ENCODE results near the gene DMRTB1. TPM values are rescaled to one million over a fixed set of nuclear protein-coding genes. Genes with fewer than 3 reads are reported as not detected.

Gene DMRTB1
- total RNA-seq, 2 donors from 2014 or later: not detected

GRCh38 chr1:53458634-53459033 is 565 bp upstream of the DMRTB1 start:
- no peak for TF ChIP-seq CTCF (conservative IDR thresholded peaks at IDR 0.05)
- Histone ChIP-seq H3K27ac (ENCODE audit: low read depth, low read length) (no peak overlapping the region), H3K4me3 (ENCODE audit: low read length) (no peak overlapping the region), H3K4me1 (ENCODE audit: control insufficient read depth, insufficient read depth, low read length) (peaks cover 2% of the 10 kb centered on the region), H3K9ac (ENCODE audit: extremely low read depth, low read length, poor library complexity, severe bottlenecking) (no peak overlapping the region), H3K27me3 (ENCODE audit: control insufficient read depth, insufficient read depth, low read length, poor library complexity, severe bottlenecking) (no peaks in the 10 kb centered on the region), H3K9me3 (ENCODE audit: control insufficient read depth, low read length) (no peaks in the 10 kb centered on the region), H3K36me3 (ENCODE audit: control insufficient read depth, insufficient read depth, low read length) (no peaks in the 10 kb centered on the region)
- no peak overlapping the region for H3K4me3 Mint-ChIP-seq
- H3K36me3 Mint-ChIP-seq (ENCODE audit: low read depth): no peaks in the 10 kb centered on the region
- peak; percentile 1 for DNase-seq
- H3K27me3 Mint-ChIP-seq (ENCODE audit: insufficient read depth): peaks cover 12% of the 10 kb centered on the region
- H3K9me3 Mint-ChIP-seq: peaks cover 3% of the 10 kb centered on the region
- no peak overlapping the region for H3K27ac Mint-ChIP-seq
- WGBS, 2 experiments (ENCODE audit: insufficient coverage in 1 of 2, insufficient read length in 1 of 2): 88 to 93% methylated on average over 2 to 3 of the region's 3 CpGs
- H3K4me1 Mint-ChIP-seq: peaks cover 9% of the 10 kb centered on the region

DNA sequence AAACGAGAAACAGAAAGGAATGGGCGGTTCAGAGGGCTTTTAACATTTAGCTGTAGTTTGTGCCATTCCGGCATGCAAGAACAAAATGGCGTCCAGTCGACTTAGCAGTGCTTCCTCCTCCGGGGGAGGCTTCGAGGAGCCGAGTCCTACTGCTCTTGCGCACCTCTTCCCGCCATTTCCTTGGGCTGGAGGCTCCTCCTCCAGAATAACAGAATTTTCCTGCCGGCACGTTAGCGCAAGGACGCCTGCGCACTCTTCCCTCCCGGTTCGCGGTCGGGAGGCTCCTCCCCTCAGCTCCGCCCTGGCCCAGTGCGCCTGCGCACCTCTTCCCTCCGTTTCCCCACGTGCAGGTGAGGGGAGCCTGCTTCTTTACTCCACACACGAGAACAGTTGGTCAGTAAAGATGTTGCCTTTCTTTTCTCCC is 1.0 kb downstream of the DMRTB1 start:
- H3K4me3 ChIP-seq (ENCODE audit: low read length): no peak overlapping the region
- no peaks in the 10 kb centered on the region for H3K27me3 ChIP-seq (ENCODE audit: control insufficient read depth, insufficient read depth, low read length, poor library complexity, severe bottlenecking)
- peaks cover 8% of the 10 kb centered on the region for H3K4me1 Mint-ChIP-seq
- no peaks in the 10 kb centered on the region for H3K36me3 ChIP-seq (ENCODE audit: control insufficient read depth, insufficient read depth, low read length)
- H3K9ac ChIP-seq (ENCODE audit: extremely low read depth, low read length, poor library complexity, severe bottlenecking): no peak overlapping the region
- peaks cover 3% of the 10 kb centered on the region for H3K9me3 Mint-ChIP-seq
- H3K27me3 Mint-ChIP-seq (ENCODE audit: insufficient read depth): peaks cover 12% of the 10 kb centered on the region
- H3K4me3 Mint-ChIP-seq: no peak overlapping the region
- no peaks in the 10 kb centered on the region for H3K36me3 Mint-ChIP-seq (ENCODE audit: low read depth)
- peak; percentile 40 for DNase-seq
- no peaks in the 10 kb centered on the region for H3K4me1 ChIP-seq (ENCODE audit: control insufficient read depth, insufficient read depth, low read length)
- H3K27ac Mint-ChIP-seq: no peak overlapping the region
- no peaks in the 10 kb centered on the region for H3K9me3 ChIP-seq (ENCODE audit: control insufficient read depth, low read length)
- TF ChIP-seq CTCF (conservative IDR thresholded peaks at IDR 0.05): no peak
- H3K27ac ChIP-seq (ENCODE audit: low read depth, low read length): no peak overlapping the region
- WGBS, 2 experiments (ENCODE audit: insufficient coverage in 1 of 2, insufficient read length in 1 of 2): 96% methylated on average over 21 to 25 of the region's 25 CpGs

DNA sequence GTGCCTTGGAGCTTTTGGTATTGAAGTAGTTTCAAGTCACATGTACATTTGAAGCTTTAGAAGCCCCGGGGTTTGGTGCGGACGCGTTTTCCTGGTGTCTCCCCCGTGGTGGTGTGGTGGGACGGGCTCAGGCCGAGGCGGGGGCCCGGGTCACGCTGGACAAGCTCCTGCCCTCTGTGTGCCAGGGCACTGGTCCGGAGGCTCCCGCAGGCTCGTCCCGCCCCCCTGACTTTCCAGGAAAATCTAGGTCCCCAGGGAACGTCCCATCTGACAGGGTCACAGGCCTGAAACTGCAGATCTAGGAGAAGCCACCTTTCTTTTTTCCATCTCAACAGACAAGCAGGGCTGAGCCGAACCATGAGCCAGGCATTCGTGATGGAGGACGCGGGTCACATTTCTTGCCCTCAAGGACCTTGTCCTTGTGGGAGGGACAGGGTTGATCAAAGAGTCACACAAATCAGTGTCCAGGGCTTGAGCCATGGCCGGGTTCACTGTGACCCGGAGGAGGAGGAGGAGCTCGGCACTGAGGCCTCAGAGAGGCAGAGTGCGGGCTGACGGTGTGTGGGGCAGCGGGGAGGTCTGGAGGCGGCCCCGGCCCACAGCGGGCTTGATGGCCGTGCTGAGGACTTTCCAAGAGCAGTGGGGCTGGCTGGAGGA is 1.6 kb downstream of the DMRTB1 start:
- Mint-ChIP-seq H3K27me3 (ENCODE audit: insufficient read depth) (peaks cover 12% of the 10 kb centered on the region), H3K27ac (no peak overlapping the region), H3K4me1 (peaks cover 8% of the 10 kb centered on the region), H3K36me3 (ENCODE audit: low read depth) (no peaks in the 10 kb centered on the region), H3K9me3 (peaks cover 3% of the 10 kb centered on the region), H3K4me3 (no peak overlapping the region)
- DNase-seq: no peak
- no peak for TF ChIP-seq CTCF (conservative IDR thresholded peaks at IDR 0.05)
- H3K9ac ChIP-seq (ENCODE audit: extremely low read depth, low read length, poor library complexity, severe bottlenecking): no peak overlapping the region
- H3K4me1 ChIP-seq (ENCODE audit: control insufficient read depth, insufficient read depth, low read length): no peaks in the 10 kb centered on the region
- no peaks in the 10 kb centered on the region for H3K36me3 ChIP-seq (ENCODE audit: control insufficient read depth, insufficient read depth, low read length)
- WGBS, 2 experiments (ENCODE audit: insufficient coverage in 1 of 2, insufficient read length in 1 of 2): 94 to 99% methylated on average over 19 to 29 of the region's 29 CpGs
- no peaks in the 10 kb centered on the region for H3K27me3 ChIP-seq (ENCODE audit: control insufficient read depth, insufficient read depth, low read length, poor library complexity, severe bottlenecking)
- no peak overlapping the region for H3K4me3 ChIP-seq (ENCODE audit: low read length)
- H3K27ac ChIP-seq (ENCODE audit: low read depth, low read length): no peak overlapping the region
- no peaks in the 10 kb centered on the region for H3K9me3 ChIP-seq (ENCODE audit: control insufficient read depth, low read length)
